A673 (cell line): Measurements from ENCODE around the gene EYA4.

Experiments used
- EZH2 ChIP-seq: fragments of 200-600 bp; sonication (generic); IDR thresholded peaks from 2 replicates; pipeline ENCODE4 v1.6.1; 2017; ENCODE audit warnings: borderline replicate concordance, low read depth, mild to moderate bottlenecking, mixed read lengths, antibody characterized with exemption, low read length; ENCODE audit not compliant: poor library complexity, severe bottlenecking
- TF ChIP-seq, protein P1 (sequence below): fragments of 300-800, 200-600 bp; sonication (generic); conservative IDR thresholded peaks from 2 replicates; pipeline ENCODE4 v1.5.1; 2017; ENCODE audit warnings: low read depth, mild to moderate bottlenecking, antibody characterized with exemption, low read length, moderate library complexity, mixed read lengths

DNA sequence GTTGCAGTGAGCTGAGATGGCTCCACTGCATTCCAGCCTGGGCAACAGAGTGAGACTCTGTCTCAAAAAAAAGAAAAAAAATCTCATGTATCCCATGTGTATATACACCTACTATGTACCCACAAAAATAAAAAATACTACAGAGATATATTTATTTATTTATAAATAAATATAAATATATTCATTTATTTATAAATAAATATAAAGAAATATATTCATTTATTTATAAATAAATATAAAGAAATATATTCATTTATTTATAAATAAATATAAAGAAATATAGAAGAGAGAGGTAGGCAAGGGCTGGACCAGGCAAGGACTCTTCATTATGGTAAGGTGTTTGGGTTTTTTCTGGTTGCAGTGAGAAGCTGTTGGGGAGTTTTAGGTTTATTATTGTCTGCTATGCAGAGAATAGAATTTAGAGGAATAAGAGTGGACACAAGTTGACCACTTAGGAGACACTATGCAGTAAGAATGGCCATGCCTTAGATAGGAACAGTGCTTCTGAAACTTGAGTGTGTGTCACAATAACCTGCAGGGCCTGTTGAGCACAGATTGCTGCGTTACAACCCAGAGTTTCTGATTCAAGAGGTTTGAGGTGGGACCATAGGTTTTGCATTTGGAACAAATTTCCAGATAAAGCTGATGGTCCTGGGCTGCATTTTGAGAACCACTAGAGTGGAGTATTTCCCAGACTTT lies 254.2 kb downstream of the EYA4 start:
- TF ChIP-seq, protein P1, sequence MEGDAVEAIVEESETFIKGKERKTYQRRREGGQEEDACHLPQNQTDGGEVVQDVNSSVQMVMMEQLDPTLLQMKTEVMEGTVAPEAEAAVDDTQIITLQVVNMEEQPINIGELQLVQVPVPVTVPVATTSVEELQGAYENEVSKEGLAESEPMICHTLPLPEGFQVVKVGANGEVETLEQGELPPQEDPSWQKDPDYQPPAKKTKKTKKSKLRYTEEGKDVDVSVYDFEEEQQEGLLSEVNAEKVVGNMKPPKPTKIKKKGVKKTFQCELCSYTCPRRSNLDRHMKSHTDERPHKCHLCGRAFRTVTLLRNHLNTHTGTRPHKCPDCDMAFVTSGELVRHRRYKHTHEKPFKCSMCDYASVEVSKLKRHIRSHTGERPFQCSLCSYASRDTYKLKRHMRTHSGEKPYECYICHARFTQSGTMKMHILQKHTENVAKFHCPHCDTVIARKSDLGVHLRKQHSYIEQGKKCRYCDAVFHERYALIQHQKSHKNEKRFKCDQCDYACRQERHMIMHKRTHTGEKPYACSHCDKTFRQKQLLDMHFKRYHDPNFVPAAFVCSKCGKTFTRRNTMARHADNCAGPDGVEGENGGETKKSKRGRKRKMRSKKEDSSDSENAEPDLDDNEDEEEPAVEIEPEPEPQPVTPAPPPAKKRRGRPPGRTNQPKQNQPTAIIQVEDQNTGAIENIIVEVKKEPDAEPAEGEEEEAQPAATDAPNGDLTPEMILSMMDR = no peak
- no peak for TF ChIP-seq EZH2
